WTC11 (cell line): ENCODE data around the gene KXD1. TPM values are rescaled to one million over a fixed set of nuclear protein-coding genes. Genes with fewer than 3 reads are reported as not detected.
A peak's percentile ranks its signal among the peaks of the same experiment; 100 is the strongest.

ENCODE experiments used
- ATF1 ChIP-seq: sonication (generic); formaldehyde crosslinking; IDR thresholded peaks from 2 replicates; pipeline ENCODE4 v1.8.1; 2023; ENCODE audit warnings: mild to moderate bottlenecking, moderate library complexity, missing genetic modification reagents
- ATF2 ChIP-seq: sonication (generic); formaldehyde crosslinking; IDR thresholded peaks from 2 replicates; pipeline ENCODE4 v1.8.1; 2022; ENCODE audit warnings: low read depth, missing genetic modification reagents, borderline replicate concordance
- CBFB ChIP-seq: sonication (generic); formaldehyde crosslinking; IDR thresholded peaks from 2 replicates; pipeline ENCODE4 v1.8.1; 2022; ENCODE audit warnings: mild to moderate bottlenecking, low read depth, missing genetic modification reagents
- CDX4 ChIP-seq: fragments of 250-450 bp; sonication (Bioruptor Pico); IDR thresholded peaks from 2 replicates; pipeline ENCODE4 v1.9.0; 2021; ENCODE audit warnings: moderate library complexity, mild to moderate bottlenecking, inconsistent platforms, borderline replicate concordance
- E2F5 ChIP-seq: sonication (generic); formaldehyde crosslinking; IDR thresholded peaks from 2 replicates; pipeline ENCODE4 v1.8.1; 2022; ENCODE audit warnings: mild to moderate bottlenecking, moderate library complexity, missing genetic modification reagents
- MAX ChIP-seq: sonication (generic); formaldehyde crosslinking; IDR thresholded peaks from 2 replicates; pipeline ENCODE4 v1.8.0; 2022; ENCODE audit warnings: mild to moderate bottlenecking, missing genetic modification reagents
- NFATC4 ChIP-seq: fragments of 250-450 bp; sonication (Bioruptor Pico); IDR thresholded peaks from 2 replicates; pipeline ENCODE4 v1.9.0; 2021; ENCODE audit warnings: mild to moderate bottlenecking
- NFE2L1 ChIP-seq: sonication (generic); formaldehyde crosslinking; IDR thresholded peaks from 2 replicates; pipeline ENCODE4 v1.8.1; 2023; ENCODE audit warnings: missing genetic modification reagents
- OVOL2 ChIP-seq: fragments of 250-450 bp; sonication (Bioruptor Pico); IDR thresholded peaks from 2 replicates; pipeline ENCODE4 v1.9.0; 2021; ENCODE audit warnings: mild to moderate bottlenecking, borderline replicate concordance
- RELA ChIP-seq: sonication (generic); formaldehyde crosslinking; IDR thresholded peaks from 2 replicates; pipeline ENCODE4 v1.8.1; 2022; ENCODE audit warnings: missing genetic modification reagents, mild to moderate bottlenecking, borderline replicate concordance
- SMAD4 ChIP-seq: sonication (generic); formaldehyde crosslinking; IDR thresholded peaks from 2 replicates; pipeline ENCODE4 v1.8.0; 2022; ENCODE audit warnings: mild to moderate bottlenecking, missing genetic modification reagents
- SOX15 ChIP-seq: fragments of 250-450 bp; sonication (Bioruptor Pico); IDR thresholded peaks from 2 replicates; pipeline ENCODE4 v1.9.0; 2021; ENCODE audit warnings: mild to moderate bottlenecking
- SP1 ChIP-seq: sonication (generic); formaldehyde crosslinking; conservative IDR thresholded peaks from 2 replicates; pipeline ENCODE4 v1.8.1; 2022; ENCODE audit warnings: missing genetic modification reagents
- TCF7 ChIP-seq: sonication (generic); formaldehyde crosslinking; IDR thresholded peaks from 2 replicates; pipeline ENCODE4 v1.8.0; 2022; ENCODE audit warnings: mild to moderate bottlenecking, low read depth, missing genetic modification reagents, moderate library complexity
- TEAD1 ChIP-seq: sonication (generic); formaldehyde crosslinking; IDR thresholded peaks from 2 replicates; pipeline ENCODE4 v1.8.0; 2022; ENCODE audit warnings: mild to moderate bottlenecking, missing genetic modification reagents
- TEAD4 ChIP-seq: sonication (generic); formaldehyde crosslinking; IDR thresholded peaks from 2 replicates; pipeline ENCODE4 v1.8.0; 2022; ENCODE audit warnings: mild to moderate bottlenecking, missing genetic modification reagents
- USF1 ChIP-seq: sonication (generic); formaldehyde crosslinking; IDR thresholded peaks from 2 replicates; pipeline ENCODE4 v1.8.0; 2022; ENCODE audit warnings: mild to moderate bottlenecking, missing genetic modification reagents
- ZNF512 ChIP-seq: sonication (generic); formaldehyde crosslinking; IDR thresholded peaks from 2 replicates; pipeline ENCODE4 v1.8.1; 2022; ENCODE audit warnings: missing genetic modification reagents, borderline replicate concordance
- total RNA-seq: library from RNA; stranded (reverse); gene quantifications from 3 replicates; pipeline ENCODE4 v1.2.3, GENCODE V29; 2021
- TF ChIP-seq, protein P1 (sequence below): sonication (generic); formaldehyde crosslinking; IDR thresholded peaks from 2 replicates; pipeline ENCODE4 v1.8.1; 2023; ENCODE audit warnings: mild to moderate bottlenecking, missing genetic modification reagents, borderline replicate concordance
- TF ChIP-seq, protein P2 (sequence below): fragments of 250-450 bp; sonication (Bioruptor Pico); IDR thresholded peaks from 2 replicates; pipeline ENCODE4 v1.8.0; 2021; ENCODE audit warnings: mild to moderate bottlenecking
- TF ChIP-seq, protein P3 (sequence below): sonication (generic); formaldehyde crosslinking; IDR thresholded peaks from 2 replicates; pipeline ENCODE4 v1.8.1; 2023; ENCODE audit warnings: mild to moderate bottlenecking, missing genetic modification reagents, moderate library complexity
- TF ChIP-seq, protein P4 (sequence below): fragments of 250-450 bp; sonication (Bioruptor Pico); IDR thresholded peaks from 2 replicates; pipeline ENCODE4 v1.9.0; 2021; ENCODE audit warnings: mild to moderate bottlenecking, borderline replicate concordance

KXD1 gene
- total RNA-seq, 1 experiment from 2014 or later = 136 TPM

- TF ChIP-seq, protein P1, sequence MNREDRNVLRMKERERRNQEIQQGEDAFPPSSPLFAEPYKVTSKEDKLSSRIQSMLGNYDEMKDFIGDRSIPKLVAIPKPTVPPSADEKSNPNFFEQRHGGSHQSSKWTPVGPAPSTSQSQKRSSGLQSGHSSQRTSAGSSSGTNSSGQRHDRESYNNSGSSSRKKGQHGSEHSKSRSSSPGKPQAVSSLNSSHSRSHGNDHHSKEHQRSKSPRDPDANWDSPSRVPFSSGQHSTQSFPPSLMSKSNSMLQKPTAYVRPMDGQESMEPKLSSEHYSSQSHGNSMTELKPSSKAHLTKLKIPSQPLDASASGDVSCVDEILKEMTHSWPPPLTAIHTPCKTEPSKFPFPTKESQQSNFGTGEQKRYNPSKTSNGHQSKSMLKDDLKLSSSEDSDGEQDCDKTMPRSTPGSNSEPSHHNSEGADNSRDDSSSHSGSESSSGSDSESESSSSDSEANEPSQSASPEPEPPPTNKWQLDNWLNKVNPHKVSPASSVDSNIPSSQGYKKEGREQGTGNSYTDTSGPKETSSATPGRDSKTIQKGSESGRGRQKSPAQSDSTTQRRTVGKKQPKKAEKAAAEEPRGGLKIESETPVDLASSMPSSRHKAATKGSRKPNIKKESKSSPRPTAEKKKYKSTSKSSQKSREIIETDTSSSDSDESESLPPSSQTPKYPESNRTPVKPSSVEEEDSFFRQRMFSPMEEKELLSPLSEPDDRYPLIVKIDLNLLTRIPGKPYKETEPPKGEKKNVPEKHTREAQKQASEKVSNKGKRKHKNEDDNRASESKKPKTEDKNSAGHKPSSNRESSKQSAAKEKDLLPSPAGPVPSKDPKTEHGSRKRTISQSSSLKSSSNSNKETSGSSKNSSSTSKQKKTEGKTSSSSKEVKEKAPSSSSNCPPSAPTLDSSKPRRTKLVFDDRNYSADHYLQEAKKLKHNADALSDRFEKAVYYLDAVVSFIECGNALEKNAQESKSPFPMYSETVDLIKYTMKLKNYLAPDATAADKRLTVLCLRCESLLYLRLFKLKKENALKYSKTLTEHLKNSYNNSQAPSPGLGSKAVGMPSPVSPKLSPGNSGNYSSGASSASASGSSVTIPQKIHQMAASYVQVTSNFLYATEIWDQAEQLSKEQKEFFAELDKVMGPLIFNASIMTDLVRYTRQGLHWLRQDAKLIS (CRISPR knock-in tag) = no peak
- TF ChIP-seq MAX (CRISPR knock-in tag) (peak; percentile 50; the same call in 1 of the 2 replicates), TCF7 (no peak), TEAD1 (no peak), SOX15 (CRISPR knock-in tag) (no peak), TEAD4 (CRISPR knock-in tag) (no peak), RELA (CRISPR knock-in tag) (no peak), NFATC4 (CRISPR knock-in tag) (no peak), NFE2L1 (CRISPR knock-in tag) (no peak), OVOL2 (CRISPR knock-in tag) (no peak), ATF1 (CRISPR knock-in tag) (no peak), USF1 (CRISPR knock-in tag) (peak; percentile 72; the same call in 1 of the 2 replicates), ATF2 (CRISPR knock-in tag) (no peak), E2F5 (CRISPR knock-in tag) (no peak), CDX4 (CRISPR knock-in tag) (no peak), CBFB (CRISPR knock-in tag) (no peak), SMAD4 (CRISPR knock-in tag) (no peak), SP1 (CRISPR knock-in tag) (peak; percentile 73; the same call in 1 of the 2 replicates), ZNF512 (CRISPR knock-in tag) (no peak)
- TF ChIP-seq, protein P2, sequence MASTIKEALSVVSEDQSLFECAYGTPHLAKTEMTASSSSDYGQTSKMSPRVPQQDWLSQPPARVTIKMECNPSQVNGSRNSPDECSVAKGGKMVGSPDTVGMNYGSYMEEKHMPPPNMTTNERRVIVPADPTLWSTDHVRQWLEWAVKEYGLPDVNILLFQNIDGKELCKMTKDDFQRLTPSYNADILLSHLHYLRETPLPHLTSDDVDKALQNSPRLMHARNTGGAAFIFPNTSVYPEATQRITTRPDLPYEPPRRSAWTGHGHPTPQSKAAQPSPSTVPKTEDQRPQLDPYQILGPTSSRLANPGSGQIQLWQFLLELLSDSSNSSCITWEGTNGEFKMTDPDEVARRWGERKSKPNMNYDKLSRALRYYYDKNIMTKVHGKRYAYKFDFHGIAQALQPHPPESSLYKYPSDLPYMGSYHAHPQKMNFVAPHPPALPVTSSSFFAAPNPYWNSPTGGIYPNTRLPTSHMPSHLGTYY (CRISPR knock-in tag) = no peak
- TF ChIP-seq, protein P3, sequence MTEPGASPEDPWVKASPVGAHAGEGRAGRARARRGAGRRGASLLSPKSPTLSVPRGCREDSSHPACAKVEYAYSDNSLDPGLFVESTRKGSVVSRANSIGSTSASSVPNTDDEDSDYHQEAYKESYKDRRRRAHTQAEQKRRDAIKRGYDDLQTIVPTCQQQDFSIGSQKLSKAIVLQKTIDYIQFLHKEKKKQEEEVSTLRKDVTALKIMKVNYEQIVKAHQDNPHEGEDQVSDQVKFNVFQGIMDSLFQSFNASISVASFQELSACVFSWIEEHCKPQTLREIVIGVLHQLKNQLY (CRISPR knock-in tag) = no peak
- TF ChIP-seq, protein P4, sequence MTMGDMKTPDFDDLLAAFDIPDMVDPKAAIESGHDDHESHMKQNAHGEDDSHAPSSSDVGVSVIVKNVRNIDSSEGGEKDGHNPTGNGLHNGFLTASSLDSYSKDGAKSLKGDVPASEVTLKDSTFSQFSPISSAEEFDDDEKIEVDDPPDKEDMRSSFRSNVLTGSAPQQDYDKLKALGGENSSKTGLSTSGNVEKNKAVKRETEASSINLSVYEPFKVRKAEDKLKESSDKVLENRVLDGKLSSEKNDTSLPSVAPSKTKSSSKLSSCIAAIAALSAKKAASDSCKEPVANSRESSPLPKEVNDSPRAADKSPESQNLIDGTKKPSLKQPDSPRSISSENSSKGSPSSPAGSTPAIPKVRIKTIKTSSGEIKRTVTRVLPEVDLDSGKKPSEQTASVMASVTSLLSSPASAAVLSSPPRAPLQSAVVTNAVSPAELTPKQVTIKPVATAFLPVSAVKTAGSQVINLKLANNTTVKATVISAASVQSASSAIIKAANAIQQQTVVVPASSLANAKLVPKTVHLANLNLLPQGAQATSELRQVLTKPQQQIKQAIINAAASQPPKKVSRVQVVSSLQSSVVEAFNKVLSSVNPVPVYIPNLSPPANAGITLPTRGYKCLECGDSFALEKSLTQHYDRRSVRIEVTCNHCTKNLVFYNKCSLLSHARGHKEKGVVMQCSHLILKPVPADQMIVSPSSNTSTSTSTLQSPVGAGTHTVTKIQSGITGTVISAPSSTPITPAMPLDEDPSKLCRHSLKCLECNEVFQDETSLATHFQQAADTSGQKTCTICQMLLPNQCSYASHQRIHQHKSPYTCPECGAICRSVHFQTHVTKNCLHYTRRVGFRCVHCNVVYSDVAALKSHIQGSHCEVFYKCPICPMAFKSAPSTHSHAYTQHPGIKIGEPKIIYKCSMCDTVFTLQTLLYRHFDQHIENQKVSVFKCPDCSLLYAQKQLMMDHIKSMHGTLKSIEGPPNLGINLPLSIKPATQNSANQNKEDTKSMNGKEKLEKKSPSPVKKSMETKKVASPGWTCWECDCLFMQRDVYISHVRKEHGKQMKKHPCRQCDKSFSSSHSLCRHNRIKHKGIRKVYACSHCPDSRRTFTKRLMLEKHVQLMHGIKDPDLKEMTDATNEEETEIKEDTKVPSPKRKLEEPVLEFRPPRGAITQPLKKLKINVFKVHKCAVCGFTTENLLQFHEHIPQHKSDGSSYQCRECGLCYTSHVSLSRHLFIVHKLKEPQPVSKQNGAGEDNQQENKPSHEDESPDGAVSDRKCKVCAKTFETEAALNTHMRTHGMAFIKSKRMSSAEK (CRISPR knock-in tag) = no peak
Observed at GRCh38 chr19:18522124-18522861, 35.4 kb upstream of the KXD1 start (continued).
